GM19240 (cell line): ENCODE measurements around the gene ADORA2A.

Experiments used
- DNase-seq: peaks from one replicate; pipeline ENCODE4 v3.0.0; 2011; ENCODE audit warnings: low spot score; ENCODE audit not compliant: insufficient read length

ADORA2A gene

GRCh38 chr22:24403346-24403745 lies 24.1 kb upstream of the ADORA2A start:
- no peak for DNase-seq

GRCh38 chr22:24404561-24405275 lies 22.7 kb upstream of the ADORA2A start:
- DNase-seq, result no peak

DNA sequence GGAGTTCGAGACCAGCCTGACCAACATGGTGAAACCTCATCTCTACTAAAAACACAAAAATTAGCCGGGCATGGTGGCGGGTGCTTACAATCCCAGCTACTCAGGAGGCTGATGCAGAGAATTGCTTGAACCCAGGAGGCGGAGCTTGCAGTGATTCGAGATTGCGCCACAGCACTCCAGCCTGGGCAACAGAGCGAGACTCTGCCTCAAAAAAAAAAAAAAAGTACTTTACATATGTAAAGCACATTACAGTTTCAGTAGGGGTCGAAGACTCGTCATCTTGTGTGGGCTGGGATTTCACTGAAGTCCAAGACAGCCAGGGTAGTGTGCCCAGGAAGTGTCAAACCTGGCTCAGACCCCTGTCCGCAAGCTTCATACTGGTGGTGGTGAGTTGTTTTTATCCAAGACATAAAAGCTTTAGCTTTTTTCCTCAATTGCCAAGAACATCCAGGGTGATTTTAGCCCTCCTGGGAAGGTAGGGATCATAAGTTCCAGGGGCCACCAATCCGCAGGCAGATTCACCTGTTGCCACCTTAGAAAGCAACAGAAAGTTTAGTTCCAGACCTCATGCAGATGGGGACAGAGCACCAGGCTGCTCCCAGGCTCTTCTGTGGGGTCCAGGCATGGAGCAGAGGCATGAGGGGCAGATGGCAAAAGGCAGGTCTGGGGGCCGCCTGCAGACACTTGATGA lies 21.6 kb upstream of the ADORA2A start:
- DNase-seq, result no peak

DNA sequence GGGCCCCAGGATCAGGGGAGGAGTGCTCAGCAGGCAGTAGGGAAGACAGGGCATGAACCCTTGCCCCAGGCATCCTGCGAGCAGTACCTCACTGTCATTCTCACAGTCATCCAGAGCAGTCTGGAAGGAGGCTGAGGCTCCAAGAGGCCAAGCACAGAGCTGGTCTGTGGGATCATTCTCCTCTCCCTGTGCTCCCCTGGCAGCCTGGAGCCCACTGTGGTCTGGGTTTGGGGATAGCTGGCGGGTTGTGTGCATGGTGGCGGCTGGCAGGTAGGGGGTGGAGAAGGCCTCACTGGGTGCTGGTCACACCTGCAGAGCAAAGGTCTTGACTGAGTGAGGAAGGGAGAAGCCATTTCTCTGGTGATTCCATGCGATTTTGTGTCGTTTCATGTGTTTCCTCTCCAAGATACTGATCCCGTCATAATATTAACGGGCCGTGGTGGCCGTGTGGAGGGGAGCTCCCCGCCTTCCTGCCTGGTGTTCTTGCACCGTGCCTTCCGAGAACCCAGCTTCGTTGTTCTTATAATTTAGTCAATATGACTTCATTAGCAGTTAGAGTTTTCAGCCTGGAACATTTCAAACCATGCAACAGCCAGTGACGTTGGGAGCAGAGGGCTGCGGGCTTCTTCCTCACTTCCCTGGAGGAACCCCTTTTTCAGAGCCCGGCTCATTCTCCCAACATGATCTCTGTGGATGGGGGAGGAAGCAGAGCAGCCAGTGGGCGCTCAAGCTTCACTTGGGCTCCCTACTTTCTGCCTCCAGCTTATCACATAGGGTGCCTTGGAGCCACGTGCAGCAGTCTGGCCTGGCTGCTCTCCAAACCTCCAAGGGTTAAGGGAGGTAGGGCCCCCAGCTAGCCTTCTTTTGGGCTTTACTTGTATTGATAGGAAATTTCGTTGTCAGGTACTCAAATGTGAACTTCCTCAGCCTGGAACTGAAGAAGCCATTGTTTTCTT lies 20.8 kb upstream of the ADORA2A start:
- DNase-seq, result no peak

DNA sequence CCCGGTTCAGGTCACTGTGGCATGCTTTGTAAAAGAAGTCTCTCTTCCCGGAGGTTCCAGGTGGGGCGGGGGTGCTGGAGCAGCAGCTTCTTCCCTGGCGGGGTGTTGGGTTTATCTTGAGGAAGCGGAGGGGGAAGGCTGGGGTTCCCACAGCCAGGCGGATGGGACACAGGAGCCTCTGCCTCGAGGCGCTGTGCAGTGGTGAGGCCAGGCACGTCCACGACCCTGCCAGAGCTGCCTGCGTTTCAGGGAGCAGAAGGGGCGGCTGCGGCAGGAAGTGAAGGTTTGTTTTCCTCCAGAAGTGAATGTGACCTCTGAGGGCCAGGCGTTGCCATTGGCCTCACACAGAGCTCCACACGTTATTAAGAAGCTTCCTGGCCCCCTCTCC lies 20.1 kb upstream of the ADORA2A start:
- no peak for DNase-seq

DNA sequence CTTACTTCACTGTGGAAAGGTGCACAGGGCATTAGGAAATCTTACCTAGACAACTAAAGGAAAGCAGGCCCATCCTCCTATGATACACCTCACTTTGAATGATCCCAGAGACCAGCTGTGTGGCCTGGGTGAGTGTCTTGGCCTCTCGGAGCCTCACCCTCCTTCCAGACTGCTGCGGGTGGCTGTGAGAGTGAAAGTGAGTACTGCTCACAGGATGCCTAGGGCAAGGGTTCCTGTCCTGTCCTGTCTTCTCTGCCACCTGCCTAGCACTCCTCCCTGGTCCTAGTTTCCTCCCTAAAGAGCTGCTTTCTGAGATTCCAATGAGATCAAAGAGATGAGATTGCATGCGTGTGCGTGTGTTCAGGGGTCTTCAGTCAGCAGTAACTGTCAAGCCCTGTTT lies 19.5 kb upstream of the ADORA2A start:
- DNase-seq, result no peak

DNA sequence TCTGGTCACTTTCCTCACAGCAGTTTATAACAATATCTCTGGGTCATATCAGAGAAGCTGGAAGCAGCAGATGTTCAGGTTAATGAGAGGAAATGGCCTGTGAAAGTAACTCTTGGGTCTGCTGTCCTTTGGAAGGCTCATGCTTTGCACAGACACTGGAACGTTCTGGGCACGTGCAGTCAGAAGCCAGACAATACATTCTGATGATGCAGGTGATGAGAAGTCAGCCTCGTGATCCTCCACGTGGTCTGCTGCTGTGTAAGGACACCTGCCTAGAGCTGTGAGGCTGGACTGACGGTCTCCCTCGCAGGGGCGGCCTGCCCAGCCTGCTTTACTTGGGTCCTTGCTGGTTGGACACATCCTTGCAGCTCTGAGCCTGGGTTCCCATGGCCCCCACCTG lies 18.8 kb upstream of the ADORA2A start:
- no peak for DNase-seq

- no peak for DNase-seq
These were observed 17.7 kb upstream of the ADORA2A start for GRCh38 chr22:24409707-24410106.

- DNase-seq, result no peak
These were observed 17.1 kb upstream of the ADORA2A start for GRCh38 chr22:24410110-24410856.

GRCh38 chr22:24411256-24412004 lies 16.0 kb upstream of the ADORA2A start:
- DNase-seq, result no peak

DNA sequence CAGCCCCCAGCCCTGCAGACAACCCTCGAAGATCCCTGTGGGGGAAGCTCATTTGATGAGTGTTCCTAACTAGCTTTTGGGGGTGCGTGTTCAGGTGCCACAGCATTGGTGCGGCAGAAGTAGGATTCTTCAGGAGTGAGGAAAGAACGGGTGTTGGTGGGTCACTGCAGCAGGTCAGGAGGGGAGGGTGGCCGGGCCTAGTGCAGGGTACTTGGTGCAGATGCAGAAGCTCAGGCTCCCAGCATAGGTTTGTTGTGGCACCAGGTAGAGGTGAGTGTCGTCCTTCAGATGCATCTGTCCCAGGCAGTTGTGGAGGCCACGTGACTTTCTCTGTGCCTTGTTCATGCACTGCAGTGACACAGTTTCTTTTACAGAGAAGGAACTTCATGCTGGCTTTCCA lies 15.1 kb upstream of the ADORA2A start:
- no peak for DNase-seq

GRCh38 chr22:24413271-24413670 lies 14.1 kb upstream of the ADORA2A start:
- no peak for DNase-seq

- DNase-seq, result no peak
These were observed 13.5 kb upstream of the ADORA2A start for GRCh38 chr22:24413736-24414385.

GRCh38 chr22:24414523-24414922 lies 12.9 kb upstream of the ADORA2A start:
- no peak for DNase-seq

- no peak for DNase-seq
These were observed 12.1 kb upstream of the ADORA2A start for GRCh38 chr22:24414984-24415945.

DNA sequence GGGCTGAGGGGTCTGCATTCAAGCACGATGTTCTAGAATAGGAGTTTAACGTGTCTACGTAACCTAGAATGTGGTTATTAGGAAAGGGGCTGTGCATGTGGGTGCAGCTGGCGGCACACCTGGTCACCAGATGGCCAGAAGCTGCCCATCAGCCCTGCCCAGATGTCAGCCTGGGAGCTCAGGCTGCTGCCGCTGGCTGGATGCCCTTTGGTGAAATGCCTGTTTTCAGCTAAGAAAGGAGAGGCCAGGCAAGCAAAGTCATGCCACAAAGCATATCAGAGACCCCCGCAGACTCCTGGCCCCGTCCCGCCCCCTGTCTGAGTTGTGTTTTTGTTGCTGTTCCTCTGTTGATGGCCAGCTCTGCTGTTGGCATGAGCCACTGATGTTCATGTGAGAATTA lies 11.3 kb upstream of the ADORA2A start:
- no peak for DNase-seq

DNA sequence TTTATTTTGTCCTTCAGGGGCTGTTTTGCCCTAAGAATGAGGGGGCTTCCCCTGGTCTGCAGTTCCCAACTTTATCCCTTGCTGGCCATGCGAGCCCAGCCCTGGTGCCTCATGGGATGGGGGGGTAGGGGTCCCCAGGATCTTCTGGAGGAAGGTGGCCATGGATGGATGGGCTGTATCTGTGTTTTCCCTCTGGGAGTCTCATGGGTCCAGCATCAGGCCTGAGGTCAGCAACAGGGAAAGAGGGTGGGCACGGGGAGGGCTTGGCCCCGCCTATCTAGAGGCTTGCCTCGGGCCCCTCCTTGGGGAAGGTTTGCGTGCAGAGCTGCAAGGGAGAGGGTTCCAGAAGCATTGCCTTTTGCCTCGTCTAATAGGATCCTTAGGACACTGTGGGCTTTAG lies 10.8 kb upstream of the ADORA2A start:
- no peak for DNase-seq

DNA sequence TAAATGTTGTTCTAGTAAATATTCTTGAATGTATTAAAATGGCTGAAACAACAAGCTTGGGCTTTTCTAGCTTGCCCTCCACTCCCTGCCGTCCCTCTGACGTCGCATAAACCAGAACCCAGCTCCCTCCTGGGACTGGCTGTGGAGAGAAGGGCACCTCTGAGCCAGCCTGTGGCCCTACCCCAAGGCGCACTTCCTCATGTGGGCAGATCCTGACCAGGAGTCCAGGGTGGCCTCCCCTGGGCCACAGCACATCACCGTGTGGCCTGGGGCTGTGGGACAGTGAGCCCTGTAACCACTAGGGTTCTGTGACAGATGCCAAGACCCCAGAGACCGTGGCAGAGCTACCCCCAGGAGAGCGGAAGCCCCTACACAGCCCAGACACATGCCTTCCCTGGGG lies 10.2 kb upstream of the ADORA2A start:
- no peak for DNase-seq
